ENCODE results near the gene CDA.

- TF ChIP-seq TAF1 (IDR thresholded peaks at IDR 0.05; ENCODE audit: borderline replicate concordance, low read depth, low read length) (no peak), POLR2A (IDR thresholded peaks at IDR 0.05; ENCODE audit: low read depth, low read length) (no peak), POLR2AphosphoS5 (IDR thresholded peaks at IDR 0.05; ENCODE audit: low read depth, low read length) (no peak)
These were observed 33.2 kb upstream of the CDA start for GRCh38 chr1:20555758-20556120.
